Breast epithelium (tissue), 4 donors: ENCODE data around the gene GPR21. TPM values are rescaled to one million over a fixed set of nuclear protein-coding genes. Genes with fewer than 3 reads are reported as not detected.

Experiments used
- DNase-seq, 2 donors: peaks; one replicate each; pipeline ENCODE4 v3.0.0-alpha.2; 2019; ENCODE audit warnings: low spot score in 2 of 2
- H3K27ac ChIP-seq, 2 donors: fragments of 200-600 bp; sonication (generic) in 1 of 2; one replicate each; pipeline ENCODE4 v1.5.1; 2016 to 2019; ENCODE audit warnings: mild to moderate bottlenecking in 1 of 2
- H3K27me3 ChIP-seq, 2 donors: fragments of 200-600 bp; sonication (generic) in 1 of 2; one replicate each; pipeline versions ENCODE4 v1.5.1 to v1.6.0; 2017 to 2019; ENCODE audit warnings: control low read depth in 1 of 2, mild to moderate bottlenecking in 1 of 2
- H3K36me3 ChIP-seq: fragments of 200-600 bp; one replicate; pipeline ENCODE4 v1.5.1; 2019
- H3K4me1 ChIP-seq, 2 donors: fragments of 200-600 bp; sonication (generic); one replicate each; pipeline ENCODE4 v1.5.1; 2016 to 2019; ENCODE audit warnings: control low read depth in 1 of 2
- H3K4me3 ChIP-seq, 3 donors: fragments of 200-600 bp; sonication (generic); 1 replicate in 2 of 3; 2 replicates in 1 of 3; pipeline ENCODE4 v1.5.1; 2016 to 2019; ENCODE audit warnings: mild to moderate bottlenecking in 3 of 3, moderate library complexity in 2 of 3
- H3K9me3 ChIP-seq, 2 donors: fragments of 200-600 bp; sonication (generic) in 1 of 2; one replicate each; pipeline ENCODE4 v1.5.1; 2016 to 2019; ENCODE audit warnings: control low read depth in 1 of 2
- POLR2A ChIP-seq: fragments of 450-650 bp; IDR thresholded peaks from one replicate; pipeline ENCODE4 v1.6.1; 2016; ENCODE audit warnings: antibody characterized with exemption, mild to moderate bottlenecking, moderate library complexity
- POLR2AphosphoS5 ChIP-seq, 3 donors: sonication (generic); formaldehyde crosslinking; IDR thresholded peaks; one replicate each; pipeline ENCODE4 v1.6.1; 2017; ENCODE audit warnings: antibody characterized with exemption in 3 of 3
- intact Hi-C: fragments of 100-400 bp; cut with DNase I; formaldehyde crosslinking; loops from one replicate; pipeline ENCODE4 v1.15.1; 2023; ENCODE audit warnings: low total_unique reads
- total RNA-seq, 3 donors: library from RNA; depleted of rRNA; stranded (reverse); fragments of >200 nt; gene quantifications; one replicate each; pipeline ENCODE4 v1.1.0, GENCODE V29; 2016
- TF ChIP-seq, protein P1 (sequence below), 3 donors: fragments of 450-650 bp; IDR thresholded peaks; one replicate each; pipeline ENCODE4 v1.5.1; 2016 to 2017; ENCODE audit warnings: antibody characterized with exemption in 3 of 3, mild to moderate bottlenecking in 3 of 3, moderate library complexity in 3 of 3

GPR21 gene
- total RNA-seq, 3 donors from 2014 or later: 3.3 to 6.7 TPM; not detected in 1

DNA sequence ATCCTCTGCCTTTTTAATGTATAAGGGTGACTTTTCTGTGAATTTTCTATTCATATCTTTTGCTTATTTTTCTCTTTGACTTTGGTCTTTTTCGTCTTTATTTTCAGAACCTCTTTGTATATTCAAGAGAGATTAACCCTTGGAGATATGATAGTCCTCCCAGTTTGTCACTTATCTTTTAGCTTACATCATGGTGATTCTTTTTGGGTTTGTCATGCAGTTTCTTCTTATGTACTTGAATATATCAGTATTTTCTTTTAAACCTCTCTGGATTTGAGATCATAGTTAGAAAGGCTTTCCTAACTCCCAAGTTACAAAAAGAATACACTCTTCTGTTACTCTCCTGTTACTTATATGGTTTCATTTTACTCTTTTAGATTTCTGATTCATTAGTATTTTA is 27.5 kb upstream of the GPR21 start:
- no peaks in the 10 kb centered on the region for H3K36me3 ChIP-seq
- intact Hi-C loops: no loop called here
- H3K4me3 ChIP-seq: no peak overlapping the region
- no peak for TF ChIP-seq POLR2AphosphoS5 (IDR thresholded peaks at IDR 0.05)
- TF ChIP-seq, protein P1, sequence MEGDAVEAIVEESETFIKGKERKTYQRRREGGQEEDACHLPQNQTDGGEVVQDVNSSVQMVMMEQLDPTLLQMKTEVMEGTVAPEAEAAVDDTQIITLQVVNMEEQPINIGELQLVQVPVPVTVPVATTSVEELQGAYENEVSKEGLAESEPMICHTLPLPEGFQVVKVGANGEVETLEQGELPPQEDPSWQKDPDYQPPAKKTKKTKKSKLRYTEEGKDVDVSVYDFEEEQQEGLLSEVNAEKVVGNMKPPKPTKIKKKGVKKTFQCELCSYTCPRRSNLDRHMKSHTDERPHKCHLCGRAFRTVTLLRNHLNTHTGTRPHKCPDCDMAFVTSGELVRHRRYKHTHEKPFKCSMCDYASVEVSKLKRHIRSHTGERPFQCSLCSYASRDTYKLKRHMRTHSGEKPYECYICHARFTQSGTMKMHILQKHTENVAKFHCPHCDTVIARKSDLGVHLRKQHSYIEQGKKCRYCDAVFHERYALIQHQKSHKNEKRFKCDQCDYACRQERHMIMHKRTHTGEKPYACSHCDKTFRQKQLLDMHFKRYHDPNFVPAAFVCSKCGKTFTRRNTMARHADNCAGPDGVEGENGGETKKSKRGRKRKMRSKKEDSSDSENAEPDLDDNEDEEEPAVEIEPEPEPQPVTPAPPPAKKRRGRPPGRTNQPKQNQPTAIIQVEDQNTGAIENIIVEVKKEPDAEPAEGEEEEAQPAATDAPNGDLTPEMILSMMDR (IDR thresholded peaks at IDR 0.05): no peak
- TF ChIP-seq POLR2A: no peak
- no peaks in the 10 kb centered on the region for H3K27me3 ChIP-seq
- H3K9me3 ChIP-seq: no peaks in the 10 kb centered on the region
- no peaks in the 10 kb centered on the region for H3K4me1 ChIP-seq
- DNase-seq: no peak
- H3K27ac ChIP-seq: no peak overlapping the region

DNA sequence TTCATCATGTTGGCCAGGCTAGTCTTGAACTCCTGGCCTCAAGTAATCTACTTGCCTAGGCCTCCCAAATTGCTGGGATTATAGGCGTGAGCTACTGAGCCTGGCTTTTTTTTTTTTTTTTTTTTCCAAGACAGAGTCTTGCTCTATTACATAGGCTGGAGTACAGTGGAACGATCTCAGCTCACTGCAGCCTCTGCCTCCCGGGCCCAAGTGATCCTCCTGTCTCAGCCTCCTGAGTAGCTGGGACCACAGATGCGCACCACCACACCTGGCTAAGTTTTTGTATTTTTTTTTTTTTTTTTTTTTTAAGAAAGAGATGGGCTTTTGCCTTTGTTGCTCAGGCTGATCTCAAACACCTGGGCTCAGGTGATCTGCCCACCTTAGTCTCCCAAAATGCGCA is 26.2 kb upstream of the GPR21 start:
- DNase-seq: no peak
- H3K36me3 ChIP-seq: no peaks in the 10 kb centered on the region
- intact Hi-C loops: no loop called here
- H3K27me3 ChIP-seq: no peaks in the 10 kb centered on the region
- TF ChIP-seq POLR2A (no peak), POLR2AphosphoS5 (IDR thresholded peaks at IDR 0.05) (no peak)
- TF ChIP-seq, protein P1 (IDR thresholded peaks at IDR 0.05): no peak
- no peak overlapping the region for H3K4me3 ChIP-seq
- no peak overlapping the region for H3K27ac ChIP-seq
- H3K9me3 ChIP-seq: no peaks in the 10 kb centered on the region
- no peaks in the 10 kb centered on the region for H3K4me1 ChIP-seq

DNA sequence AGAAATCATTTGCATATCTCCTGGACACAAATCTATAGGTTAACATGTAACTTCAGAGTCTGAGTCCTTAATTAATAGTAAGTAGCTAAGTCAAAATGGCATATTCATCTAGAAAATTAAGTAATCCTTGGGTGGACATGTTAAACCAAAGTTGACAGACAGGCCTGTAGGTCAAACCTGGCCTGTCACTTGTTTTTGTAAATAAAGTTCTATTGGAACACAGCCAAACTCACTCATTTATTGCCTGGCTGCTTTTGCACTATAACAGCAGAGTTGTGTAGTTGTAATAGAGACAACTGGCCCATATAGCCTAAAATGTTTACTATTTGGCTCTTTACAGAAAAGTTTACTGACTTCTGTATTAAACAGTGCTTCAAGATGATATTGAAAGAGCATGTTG is 24.6 kb upstream of the GPR21 start:
- H3K27ac ChIP-seq: no peak overlapping the region
- H3K4me1 ChIP-seq: no peaks in the 10 kb centered on the region
- H3K4me3 ChIP-seq: no peak overlapping the region
- no peaks in the 10 kb centered on the region for H3K9me3 ChIP-seq
- intact Hi-C loops: no loop called here
- no peaks in the 10 kb centered on the region for H3K27me3 ChIP-seq
- DNase-seq: no peak
- TF ChIP-seq POLR2AphosphoS5 (IDR thresholded peaks at IDR 0.05) (no peak), POLR2A (no peak)
- TF ChIP-seq, protein P1 (IDR thresholded peaks at IDR 0.05): no peak
- no peaks in the 10 kb centered on the region for H3K36me3 ChIP-seq

DNA sequence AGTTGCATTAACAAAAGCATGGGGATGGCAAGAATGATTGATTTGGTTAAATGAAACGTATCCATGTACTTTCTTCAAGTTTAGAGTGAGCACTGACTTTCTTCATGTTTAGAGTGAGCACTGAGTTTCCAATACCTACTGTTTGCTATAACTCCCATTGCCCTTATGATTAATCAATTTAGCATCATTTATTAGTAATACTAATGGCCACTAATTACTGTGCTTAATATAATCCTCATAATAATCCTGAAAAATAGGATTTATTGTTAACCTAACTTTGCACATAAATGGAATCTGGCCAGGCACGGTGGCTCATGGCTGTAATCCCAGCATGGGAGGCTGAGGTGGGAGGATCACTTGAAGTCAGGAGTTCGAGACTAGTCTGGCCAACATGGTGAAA is 22.1 kb upstream of the GPR21 start:
- no peak for DNase-seq
- no peak overlapping the region for H3K4me3 ChIP-seq
- no peaks in the 10 kb centered on the region for H3K36me3 ChIP-seq
- H3K4me1 ChIP-seq: no peaks in the 10 kb centered on the region
- TF ChIP-seq POLR2AphosphoS5 (IDR thresholded peaks at IDR 0.05): no peak
- TF ChIP-seq, protein P1 (IDR thresholded peaks at IDR 0.05): no peak
- H3K9me3 ChIP-seq: no peaks in the 10 kb centered on the region
- H3K27ac ChIP-seq: peak overlapping the region in 1 of 2 donors; percentile 3
- intact Hi-C loops: no loop called here
- H3K27me3 ChIP-seq: no peaks in the 10 kb centered on the region

DNA sequence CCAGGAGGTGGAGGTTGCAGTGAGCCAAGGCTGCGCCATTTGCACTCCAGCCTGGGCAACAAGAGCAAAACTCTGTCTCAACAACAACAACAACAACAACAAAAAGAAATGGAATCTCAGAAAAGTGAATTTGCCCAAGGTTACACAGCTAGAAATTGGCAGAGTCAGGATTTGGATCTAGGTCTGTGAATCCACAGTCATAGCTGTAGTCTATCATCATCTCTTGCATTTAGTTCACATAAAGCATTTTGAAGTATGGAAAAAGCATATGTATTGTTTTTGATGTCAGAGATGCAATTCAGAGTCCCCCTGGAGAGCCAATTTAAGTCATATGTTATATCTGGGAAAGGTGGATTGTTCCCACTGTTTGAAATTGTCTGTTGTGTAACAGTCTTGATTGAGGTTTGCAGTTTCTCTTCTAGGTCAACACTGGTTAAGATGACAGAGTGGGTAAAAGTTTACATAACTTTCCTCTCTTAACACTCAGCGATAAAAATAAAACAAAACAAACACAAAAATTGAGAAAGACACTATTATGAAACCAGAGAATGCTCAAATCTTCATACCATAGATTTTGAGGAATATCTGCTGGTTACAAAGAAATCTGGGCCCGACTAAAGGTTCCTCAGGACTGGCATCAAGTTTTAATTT is 21.5 kb upstream of the GPR21 start:
- intact Hi-C loops: no loop called here
- no peaks in the 10 kb centered on the region for H3K27me3 ChIP-seq
- no peak overlapping the region for H3K4me3 ChIP-seq
- peak overlapping the region in 1 of 2 donors; percentile 3 for H3K27ac ChIP-seq
- H3K36me3 ChIP-seq: no peaks in the 10 kb centered on the region
- no peaks in the 10 kb centered on the region for H3K9me3 ChIP-seq
- no peak for DNase-seq
- no peak for TF ChIP-seq POLR2A
- TF ChIP-seq, protein P1 (IDR thresholded peaks at IDR 0.05): no peak
- TF ChIP-seq POLR2AphosphoS5 (IDR thresholded peaks at IDR 0.05): no peak
- H3K4me1 ChIP-seq: no peaks in the 10 kb centered on the region
